Karpas-422 (cell line): ENCODE results near the gene SMPD3. TPM values are rescaled to one million over a fixed set of nuclear protein-coding genes. Genes with fewer than 3 reads are reported as not detected.

ENCODE experiments used
- DNase-seq: peaks from one replicate; pipeline ENCODE4 v3.0.0-alpha.2; 2015
- H2AFZ ChIP-seq: fragments of 200-600 bp; sonication (generic); 2 replicates; pipeline ENCODE4 v1.6.1; 2014; ENCODE audit warnings: antibody characterized with exemption, low read length, mixed read lengths
- H3K27ac ChIP-seq: fragments of 200-600 bp; sonication (generic); 2 replicates; pipeline ENCODE4 v1.5.1; 2014; ENCODE audit warnings: mild to moderate bottlenecking, low read length, moderate library complexity
- H3K27me3 ChIP-seq: fragments of 200-600 bp; sonication (generic); 2 replicates; pipeline ENCODE4 v1.6.1; 2014; ENCODE audit warnings: low read length, mixed read lengths
- H3K36me3 ChIP-seq: fragments of 200-600 bp; sonication (generic); 2 replicates; pipeline ENCODE4 v1.6.1; 2014; ENCODE audit warnings: low read length, mixed read lengths; ENCODE audit not compliant: insufficient read depth
- H3K4me1 ChIP-seq: fragments of 200-600 bp; sonication (generic); 2 replicates; pipeline ENCODE4 v1.6.1; 2014; ENCODE audit warnings: mild to moderate bottlenecking, low read length, mixed read lengths
- H3K4me2 ChIP-seq: fragments of 200-600 bp; sonication (generic); 2 replicates; pipeline ENCODE4 v1.6.1; 2014; ENCODE audit warnings: low read length, low read depth, mild to moderate bottlenecking; ENCODE audit not compliant: poor library complexity, severe bottlenecking
- H3K4me3 ChIP-seq: fragments of 200-600 bp; sonication (generic); 2 replicates; pipeline ENCODE4 v1.5.1; 2014; ENCODE audit warnings: mild to moderate bottlenecking, antibody characterized with exemption, low read length, mixed read lengths
- H3K79me2 ChIP-seq: fragments of 200-600 bp; sonication (generic); 2 replicates; pipeline ENCODE4 v1.6.1; 2014; ENCODE audit warnings: mild to moderate bottlenecking, low read length, mixed read lengths
- H3K9ac ChIP-seq: fragments of 200-600 bp; sonication (generic); 2 replicates; pipeline ENCODE4 v1.6.0; 2014; ENCODE audit warnings: low read length
- H3K9me2 ChIP-seq: fragments of 200-600 bp; sonication (generic), shearing (Covaris generic); replicated peaks from 2 replicates; pipeline ENCODE4 v1.6.0; 2014; ENCODE audit warnings: mild to moderate bottlenecking, low read length, moderate library complexity; ENCODE audit not compliant: insufficient read depth
- H3K9me3 ChIP-seq: fragments of 300-700, 200-600 bp; sonication (generic); 2 replicates; pipeline ENCODE4 v1.6.1; 2014; ENCODE audit warnings: low read length, mixed read lengths
- H4K20me1 ChIP-seq: fragments of 200-600 bp; sonication (generic); 2 replicates; pipeline ENCODE4 v1.6.1; 2014; ENCODE audit warnings: mild to moderate bottlenecking, antibody characterized with exemption, low read length, low read depth; ENCODE audit not compliant: insufficient read depth
- total RNA-seq: library from RNA; depleted of rRNA; stranded (reverse); fragments of >200 nt; shearing (Covaris generic); gene quantifications from 2 replicates; pipeline ENCODE4 v1.2.3, GENCODE V29; 2014; ENCODE audit warnings: low replicate concordance

Gene SMPD3
- total RNA-seq, 1 experiment from 2014 or later: 5.0 TPM

DNA sequence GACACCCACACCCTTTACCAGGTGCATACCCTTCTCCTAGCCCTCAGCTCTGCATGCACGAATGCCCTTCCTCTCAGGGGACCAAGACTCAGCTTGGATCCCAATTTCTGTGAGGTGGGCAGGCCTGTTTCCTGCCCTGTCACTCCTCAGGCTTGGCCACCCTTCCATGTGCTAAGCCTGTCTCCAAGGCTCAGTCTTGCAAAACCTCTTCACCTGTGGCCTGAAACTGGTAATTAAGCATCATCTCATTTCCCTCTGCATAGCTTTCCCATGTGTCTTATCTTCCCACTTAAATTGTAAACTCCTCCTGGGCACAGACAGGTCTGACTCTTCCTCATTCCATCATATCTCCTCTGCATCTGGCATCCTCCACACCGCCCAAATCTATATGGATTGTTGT, 31.0 kb upstream of the SMPD3 start:
- H3K4me3 ChIP-seq: no peak overlapping the region
- H3K4me2 ChIP-seq: no peak overlapping the region
- no peaks in the 10 kb centered on the region for H3K4me1 ChIP-seq
- H2AFZ ChIP-seq: no peak overlapping the region
- H3K9me3 ChIP-seq: no peaks in the 10 kb centered on the region
- H3K9ac ChIP-seq: no peak overlapping the region
- no peaks in the 10 kb centered on the region for H3K79me2 ChIP-seq
- H3K9me2 ChIP-seq: no peaks in the 10 kb centered on the region
- no peak for DNase-seq
- no peaks in the 10 kb centered on the region for H3K27me3 ChIP-seq
- no peak overlapping the region for H3K27ac ChIP-seq
- no peaks in the 10 kb centered on the region for H3K36me3 ChIP-seq
- H4K20me1 ChIP-seq: no peaks in the 10 kb centered on the region

DNA sequence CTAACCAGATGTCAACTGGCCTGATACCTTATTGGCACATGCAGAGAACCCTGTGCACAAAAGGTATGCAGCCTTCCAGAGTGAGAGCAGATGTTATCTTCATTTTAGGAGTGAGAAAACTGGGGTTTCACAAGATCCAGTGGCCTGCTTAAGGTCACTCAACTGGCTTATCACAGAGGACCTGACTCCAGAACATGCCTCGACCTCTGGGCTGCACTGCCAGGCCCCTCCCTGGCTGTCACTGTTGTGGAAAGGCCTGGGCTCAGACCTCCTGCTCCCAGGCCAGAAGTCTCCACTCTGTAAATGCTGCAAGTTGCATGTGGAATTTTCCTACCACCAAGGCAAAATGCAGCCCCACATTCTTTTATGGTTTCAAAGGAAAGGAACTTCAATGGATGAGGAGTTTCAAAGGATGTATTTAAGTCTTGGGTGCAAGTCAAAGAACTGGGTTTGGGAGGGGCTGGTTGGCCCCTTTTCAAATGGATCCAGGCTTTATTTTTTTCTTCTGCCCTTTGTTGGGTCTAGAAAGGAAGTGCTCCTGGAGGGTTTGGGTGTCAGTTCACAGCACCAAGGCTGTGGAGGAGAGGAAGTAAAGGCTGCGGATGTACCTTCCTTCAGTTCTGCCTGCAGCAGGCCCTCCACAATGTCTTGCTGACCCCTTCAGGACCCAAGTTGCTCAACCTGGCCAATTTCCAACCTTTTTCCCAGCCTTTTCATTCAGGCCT, 30.4 kb upstream of the SMPD3 start:
- no peak overlapping the region for H2AFZ ChIP-seq
- no peaks in the 10 kb centered on the region for H3K9me2 ChIP-seq
- no peak overlapping the region for H3K4me3 ChIP-seq
- H3K27me3 ChIP-seq: no peaks in the 10 kb centered on the region
- no peaks in the 10 kb centered on the region for H3K9me3 ChIP-seq
- H3K9ac ChIP-seq: no peak overlapping the region
- no peak overlapping the region for H3K4me2 ChIP-seq
- H3K36me3 ChIP-seq: no peaks in the 10 kb centered on the region
- no peak overlapping the region for H3K27ac ChIP-seq
- H3K4me1 ChIP-seq: no peaks in the 10 kb centered on the region
- H4K20me1 ChIP-seq: no peaks in the 10 kb centered on the region
- no peak for DNase-seq
- H3K79me2 ChIP-seq: no peaks in the 10 kb centered on the region

DNA sequence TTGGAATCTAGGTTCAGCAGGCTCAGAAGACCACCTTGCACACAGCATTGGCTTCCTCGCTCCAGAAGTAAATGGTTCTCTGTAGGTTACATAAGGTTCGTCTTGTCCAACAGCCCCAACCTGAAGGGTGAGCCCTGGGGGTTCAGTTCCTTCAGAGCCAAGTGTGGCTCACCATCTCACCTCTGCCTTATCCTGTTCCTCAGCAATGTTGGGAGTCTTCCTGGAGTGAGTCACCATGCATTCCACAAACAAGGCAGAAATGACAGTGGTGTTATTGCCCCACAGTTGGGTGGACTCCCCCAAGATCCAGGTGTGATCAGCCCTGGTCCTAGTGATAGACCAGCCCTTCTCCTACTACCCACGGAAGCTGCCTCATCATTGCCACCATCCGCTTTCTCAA, 26.8 kb upstream of the SMPD3 start:
- Histone ChIP-seq H3K79me2 (no peaks in the 10 kb centered on the region), H3K4me1 (peaks cover 11% of the 10 kb centered on the region), H3K27me3 (no peaks in the 10 kb centered on the region), H4K20me1 (no peaks in the 10 kb centered on the region), H3K27ac (no peak overlapping the region), H3K36me3 (no peaks in the 10 kb centered on the region), H3K4me3 (no peak overlapping the region), H2AFZ (no peak overlapping the region), H3K9ac (no peak overlapping the region), H3K9me3 (no peaks in the 10 kb centered on the region), H3K4me2 (no peak overlapping the region), H3K9me2 (no peaks in the 10 kb centered on the region)
- no peak for DNase-seq

DNA sequence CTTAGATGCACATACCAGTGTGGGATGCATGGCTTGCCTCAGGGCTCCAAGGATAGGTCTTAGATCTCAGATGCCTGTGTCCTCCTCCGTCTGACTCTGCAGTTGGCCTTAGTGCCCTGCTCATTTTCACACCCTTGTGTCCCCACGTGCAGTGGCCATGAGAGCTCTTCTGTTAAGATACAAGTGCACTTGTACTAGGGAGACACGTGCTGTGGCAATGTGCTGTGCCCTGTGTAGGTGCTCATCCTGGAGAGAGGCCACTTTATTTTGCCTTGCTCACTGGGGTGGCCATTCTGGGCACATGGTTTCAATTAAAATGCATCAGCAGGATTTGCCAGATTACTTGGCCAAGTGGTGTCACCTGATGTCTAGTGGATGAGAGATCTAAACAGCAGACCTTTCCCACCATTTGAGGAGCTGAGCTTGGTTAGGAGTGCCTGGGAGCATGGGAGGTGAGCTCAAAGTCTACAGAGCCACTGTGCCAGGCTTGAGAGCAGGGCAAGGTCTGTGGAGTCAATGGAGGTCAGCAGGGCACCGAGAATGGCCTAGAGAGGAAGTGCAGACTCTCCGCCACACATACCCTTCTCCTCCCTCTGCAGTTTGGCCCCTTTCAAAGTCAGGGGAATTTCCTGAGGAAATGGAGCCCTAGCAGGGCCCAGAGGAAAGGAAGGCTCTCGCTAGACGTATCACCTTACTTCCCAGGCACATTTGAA, 25.2 kb upstream of the SMPD3 start:
- Histone ChIP-seq H3K36me3 (no peaks in the 10 kb centered on the region), H3K4me1 (peaks cover 20% of the 10 kb centered on the region), H3K27ac (no peak overlapping the region), H3K4me2 (no peak overlapping the region), H3K4me3 (no peak overlapping the region), H3K9me3 (no peaks in the 10 kb centered on the region), H4K20me1 (no peaks in the 10 kb centered on the region), H3K27me3 (no peaks in the 10 kb centered on the region), H3K9ac (no peak overlapping the region), H3K9me2 (no peaks in the 10 kb centered on the region), H3K79me2 (no peaks in the 10 kb centered on the region), H2AFZ (0 out of 2 replicates have a peak overlapping the region, but pooled peaks have one; percentile 6)
- no peak for DNase-seq

DNA sequence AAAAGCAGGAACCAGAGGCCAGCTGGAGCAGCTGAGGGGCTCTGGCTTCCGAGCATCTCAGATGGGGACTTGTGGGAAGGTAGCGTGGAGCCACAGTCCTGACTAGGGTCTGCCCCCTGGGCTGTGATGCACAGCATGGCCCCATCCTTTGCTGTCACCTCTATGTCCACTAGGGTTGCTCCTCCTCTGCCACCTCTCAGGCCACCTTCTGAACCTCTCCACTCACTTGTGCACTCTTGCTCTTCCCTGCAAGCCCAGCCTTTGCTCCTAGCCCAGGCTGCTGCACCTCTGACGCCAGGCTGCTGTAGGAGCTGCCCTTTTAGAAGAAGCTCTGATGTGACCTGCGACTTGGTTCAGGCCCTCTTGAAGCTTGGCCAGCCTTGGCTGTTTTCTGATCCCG, 24.3 kb upstream of the SMPD3 start:
- H3K9ac ChIP-seq: no peak overlapping the region
- H2AFZ ChIP-seq: no peak overlapping the region
- no peaks in the 10 kb centered on the region for H3K36me3 ChIP-seq
- H3K27ac ChIP-seq: no peak overlapping the region
- no peak overlapping the region for H3K4me3 ChIP-seq
- no peaks in the 10 kb centered on the region for H3K9me2 ChIP-seq
- H3K4me2 ChIP-seq: no peak overlapping the region
- no peaks in the 10 kb centered on the region for H3K9me3 ChIP-seq
- no peaks in the 10 kb centered on the region for H4K20me1 ChIP-seq
- no peak for DNase-seq
- no peaks in the 10 kb centered on the region for H3K27me3 ChIP-seq
- peaks cover 20% of the 10 kb centered on the region for H3K4me1 ChIP-seq
- H3K79me2 ChIP-seq: no peaks in the 10 kb centered on the region

DNA sequence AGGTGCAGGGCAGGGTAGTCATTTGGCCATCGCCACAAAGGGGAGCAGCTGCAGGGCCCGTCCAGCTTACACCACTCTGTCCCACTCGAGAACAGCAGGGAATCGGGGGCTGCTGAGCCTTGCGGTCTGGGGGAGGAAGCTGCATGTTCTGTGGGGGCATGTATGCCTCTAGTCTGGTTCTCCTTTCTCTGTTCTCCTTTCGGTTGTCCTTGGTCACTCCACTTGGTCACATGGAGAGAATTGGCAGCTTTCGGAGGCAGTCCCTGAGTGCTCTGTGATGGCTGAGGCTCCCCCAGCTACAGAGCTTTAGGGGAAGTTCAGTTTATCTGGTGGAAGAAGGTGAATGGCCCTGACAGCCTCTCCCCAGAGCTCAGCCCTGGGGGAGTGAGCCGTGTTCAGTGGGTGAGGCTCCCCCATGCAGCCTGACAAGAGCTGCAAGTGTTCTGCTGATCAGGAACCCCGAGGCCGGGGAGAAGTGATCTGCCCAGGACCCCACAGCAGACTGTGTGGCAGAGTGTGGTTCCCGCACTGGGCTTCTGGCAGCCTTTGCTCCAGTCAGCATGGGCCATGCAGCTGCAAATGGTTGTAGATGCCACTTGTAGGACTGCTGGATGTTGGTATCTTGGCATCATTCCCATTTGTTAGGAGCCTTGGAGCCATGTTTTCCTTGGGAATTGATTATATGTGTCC, 22.3 kb upstream of the SMPD3 start:
- Histone ChIP-seq H3K27me3 (no peaks in the 10 kb centered on the region), H3K4me3 (peak overlapping the region; percentile 45; the same call in 1 of the 2 replicates), H3K9me2 (no peaks in the 10 kb centered on the region), H2AFZ (peak overlapping the region; percentile 85), H3K9me3 (no peaks in the 10 kb centered on the region), H3K79me2 (no peaks in the 10 kb centered on the region), H3K4me2 (peak overlapping the region; percentile 70), H3K27ac (no peak overlapping the region), H3K9ac (peak overlapping the region; percentile 51), H4K20me1 (no peaks in the 10 kb centered on the region), H3K36me3 (no peaks in the 10 kb centered on the region), H3K4me1 (peaks cover 22% of the 10 kb centered on the region)
- peak; percentile 73 for DNase-seq

DNA sequence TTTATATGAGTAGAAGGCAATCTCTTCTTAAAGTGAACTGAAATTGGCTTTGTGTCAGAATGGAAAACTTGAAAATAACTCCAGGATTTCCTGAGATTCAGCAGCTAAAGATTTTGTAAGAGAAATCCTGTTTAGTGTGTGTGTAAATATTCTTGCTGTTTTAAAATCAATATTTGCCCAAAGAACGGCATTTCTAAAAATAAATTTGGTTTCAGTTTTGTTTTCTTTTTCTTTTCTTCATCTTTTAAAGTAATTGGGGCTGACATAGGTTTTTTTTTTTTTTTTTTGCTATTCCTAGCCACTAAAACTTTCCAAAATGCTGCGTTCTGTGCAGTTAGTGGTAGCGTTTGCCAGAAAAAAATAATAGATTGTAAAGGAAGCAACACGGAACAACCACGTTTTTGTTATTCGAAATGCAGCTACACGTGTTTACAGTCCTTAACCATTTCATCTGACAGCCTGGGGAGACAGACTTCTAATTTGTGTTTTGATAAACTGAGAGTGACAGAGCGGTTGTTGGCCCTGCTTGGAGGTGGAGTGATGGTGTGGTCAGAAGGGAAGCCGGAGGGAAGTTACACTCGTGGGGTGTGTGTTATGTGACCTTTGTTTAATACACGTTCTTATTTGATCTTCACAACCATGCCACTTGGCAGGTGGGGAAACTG, 21.6 kb upstream of the SMPD3 start:
- Histone ChIP-seq H3K4me1 (peaks cover 22% of the 10 kb centered on the region), H3K9me2 (no peaks in the 10 kb centered on the region), H3K27me3 (no peaks in the 10 kb centered on the region), H3K4me2 (peak overlapping the region; percentile 70), H3K36me3 (no peaks in the 10 kb centered on the region), H3K9ac (peak overlapping the region; percentile 51), H2AFZ (peak overlapping the region; percentile 85), H3K4me3 (peak overlapping the region; percentile 45), H3K79me2 (no peaks in the 10 kb centered on the region), H3K27ac (no peak overlapping the region), H4K20me1 (no peaks in the 10 kb centered on the region), H3K9me3 (no peaks in the 10 kb centered on the region)
- DNase-seq: no peak

DNA sequence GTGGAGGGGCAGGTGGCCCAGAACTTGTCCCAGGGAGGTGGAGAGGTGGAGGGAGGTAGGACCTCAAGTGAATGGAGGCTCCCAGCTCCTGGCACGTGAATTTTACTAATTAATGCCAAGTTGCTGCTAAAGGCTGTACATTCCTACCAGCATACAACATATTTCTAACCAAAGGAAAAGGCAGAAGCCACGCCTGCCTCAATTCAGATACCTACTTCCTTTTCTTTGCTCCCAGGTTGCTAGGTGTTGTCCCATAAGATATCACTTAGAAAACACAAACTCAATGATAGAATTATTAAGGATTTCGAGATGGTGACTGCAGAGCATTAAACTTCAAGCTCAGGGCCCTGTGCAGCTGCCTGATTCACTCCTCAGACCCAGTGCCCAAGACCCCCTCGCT, 20.5 kb upstream of the SMPD3 start:
- Histone ChIP-seq H3K9me3 (no peaks in the 10 kb centered on the region), H3K27ac (no peak overlapping the region), H3K79me2 (no peaks in the 10 kb centered on the region), H3K4me2 (no peak overlapping the region), H3K4me1 (peaks cover 22% of the 10 kb centered on the region), H3K9ac (no peak overlapping the region), H3K27me3 (no peaks in the 10 kb centered on the region), H3K9me2 (no peaks in the 10 kb centered on the region), H4K20me1 (no peaks in the 10 kb centered on the region), H2AFZ (no peak overlapping the region), H3K36me3 (no peaks in the 10 kb centered on the region), H3K4me3 (no peak overlapping the region)
- no peak for DNase-seq
